Measurements from ENCODE around the gene NUAK1. TPM values are rescaled to one million over a fixed set of nuclear protein-coding genes. Genes with fewer than 3 reads are reported as not detected.

The NUAK1 gene
- total RNA-seq, 2 donors from 2014 or later: 5.3 to 9.1 TPM

- Histone ChIP-seq H3K27me3 (no peaks in the 10 kb centered on the region), H3K4me1 (no peaks in the 10 kb centered on the region), H3K9me3 (no peaks in the 10 kb centered on the region), H3K4me3 (no peak overlapping the region), H3K27ac (no peak overlapping the region), H3K36me3 (replicated peaks in 1 of 2; ENCODE audit: insufficient read depth in 1 of 2, low read depth in 2 of 2) (no peaks in the 10 kb centered on the region)
- DNase-seq: no peak
- 54 to 58% methylated on average over 4 of the region's 4 CpGs for WGBS, 2 donors
- intact Hi-C loops (cut with DNase I): no loop called here
- no peak for ATAC-seq
- TF ChIP-seq, protein P1, sequence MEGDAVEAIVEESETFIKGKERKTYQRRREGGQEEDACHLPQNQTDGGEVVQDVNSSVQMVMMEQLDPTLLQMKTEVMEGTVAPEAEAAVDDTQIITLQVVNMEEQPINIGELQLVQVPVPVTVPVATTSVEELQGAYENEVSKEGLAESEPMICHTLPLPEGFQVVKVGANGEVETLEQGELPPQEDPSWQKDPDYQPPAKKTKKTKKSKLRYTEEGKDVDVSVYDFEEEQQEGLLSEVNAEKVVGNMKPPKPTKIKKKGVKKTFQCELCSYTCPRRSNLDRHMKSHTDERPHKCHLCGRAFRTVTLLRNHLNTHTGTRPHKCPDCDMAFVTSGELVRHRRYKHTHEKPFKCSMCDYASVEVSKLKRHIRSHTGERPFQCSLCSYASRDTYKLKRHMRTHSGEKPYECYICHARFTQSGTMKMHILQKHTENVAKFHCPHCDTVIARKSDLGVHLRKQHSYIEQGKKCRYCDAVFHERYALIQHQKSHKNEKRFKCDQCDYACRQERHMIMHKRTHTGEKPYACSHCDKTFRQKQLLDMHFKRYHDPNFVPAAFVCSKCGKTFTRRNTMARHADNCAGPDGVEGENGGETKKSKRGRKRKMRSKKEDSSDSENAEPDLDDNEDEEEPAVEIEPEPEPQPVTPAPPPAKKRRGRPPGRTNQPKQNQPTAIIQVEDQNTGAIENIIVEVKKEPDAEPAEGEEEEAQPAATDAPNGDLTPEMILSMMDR (IDR thresholded peaks at IDR 0.05): no peak
- no peak for TF ChIP-seq POLR2A (IDR thresholded peaks at IDR 0.05)
Measured at GRCh38 chr12:106058256-106059182, 80.2 kb downstream of the NUAK1 start.

DNA sequence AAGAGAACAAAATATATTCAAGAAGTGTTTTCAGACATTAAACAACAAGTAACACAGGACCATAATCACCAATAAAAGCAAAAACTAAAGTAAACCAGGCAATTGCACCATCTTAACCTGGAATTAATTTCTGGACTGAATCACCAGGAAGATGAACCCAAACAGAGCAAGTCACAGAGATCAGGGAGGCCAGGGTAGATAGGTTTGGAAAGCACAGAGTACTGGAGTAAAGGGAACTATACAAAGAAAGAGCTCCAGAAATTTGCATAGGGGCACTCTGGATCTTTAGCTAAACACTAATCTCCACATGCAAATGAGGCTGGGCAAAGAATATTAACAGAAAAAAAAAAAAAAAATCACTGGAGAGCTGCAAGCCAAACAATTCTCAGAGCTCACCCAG, 84.7 kb downstream of the NUAK1 start:
- Histone ChIP-seq H3K27ac (no peak overlapping the region), H3K36me3 (replicated peaks in 1 of 2; ENCODE audit: insufficient read depth in 1 of 2, low read depth in 2 of 2) (no peaks in the 10 kb centered on the region), H3K27me3 (no peaks in the 10 kb centered on the region), H3K4me3 (no peak overlapping the region), H3K4me1 (no peaks in the 10 kb centered on the region), H3K9me3 (no peaks in the 10 kb centered on the region)
- ATAC-seq (no peak), DNase-seq (no peak)
- TF ChIP-seq, protein P1 (IDR thresholded peaks at IDR 0.05): no peak
- no peak for TF ChIP-seq POLR2A (IDR thresholded peaks at IDR 0.05)
- intact Hi-C loops (cut with DNase I): no loop called here

DNA sequence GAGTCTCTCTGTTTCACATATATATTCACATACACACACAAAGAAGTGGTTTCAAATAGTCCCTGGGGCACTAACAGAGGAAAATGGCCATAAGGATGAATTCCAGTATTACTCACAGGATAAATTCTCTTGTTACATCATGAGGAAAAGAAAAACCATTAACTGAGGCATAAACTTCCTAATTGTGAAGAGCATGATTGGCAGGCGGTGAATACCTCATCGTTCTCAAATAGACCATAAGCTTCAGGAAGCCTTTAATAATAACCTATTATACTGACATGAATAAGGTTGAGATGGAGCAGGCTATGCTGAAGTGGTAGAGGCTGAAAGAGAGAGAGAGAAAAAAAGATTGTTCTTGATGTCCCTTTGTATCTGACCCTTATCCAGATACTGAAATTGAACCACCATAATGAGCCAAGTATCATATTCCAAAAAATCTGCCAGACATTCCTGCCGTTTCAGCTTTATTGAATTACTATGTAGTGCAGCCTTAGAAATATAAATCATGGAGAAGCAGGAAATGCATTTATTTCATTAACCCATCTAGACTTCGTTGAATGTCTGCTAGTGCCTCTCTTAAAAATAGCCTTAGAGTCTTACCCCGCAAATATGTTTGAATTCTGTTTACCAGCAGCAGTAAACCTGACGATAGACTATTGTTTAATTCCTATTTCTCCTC, 86.8 kb downstream of the NUAK1 start:
- DNase-seq: no peak
- Histone ChIP-seq H3K27me3 (no peaks in the 10 kb centered on the region), H3K27ac (no peak overlapping the region), H3K4me1 (no peaks in the 10 kb centered on the region), H3K4me3 (no peak overlapping the region), H3K36me3 (replicated peaks in 1 of 2; ENCODE audit: insufficient read depth in 1 of 2, low read depth in 2 of 2) (no peaks in the 10 kb centered on the region), H3K9me3 (no peaks in the 10 kb centered on the region)
- 65 to 74% methylated on average over 6 of the region's 6 CpGs for WGBS, 2 donors
- intact Hi-C loops (cut with DNase I): no loop called here
- TF ChIP-seq, protein P1 (IDR thresholded peaks at IDR 0.05): no peak
- no peak for TF ChIP-seq POLR2A (IDR thresholded peaks at IDR 0.05)
- no peak for ATAC-seq

- DNase-seq (no peak), ATAC-seq (no peak)
- 69 to 72% methylated on average over 4 to 5 of the region's 5 CpGs for WGBS, 2 donors
- no peak overlapping the region for H3K27ac ChIP-seq
- no peaks in the 10 kb centered on the region for H3K27me3 ChIP-seq
- H3K36me3 ChIP-seq (replicated peaks in 1 of 2; ENCODE audit: insufficient read depth in 1 of 2, low read depth in 2 of 2): no peaks in the 10 kb centered on the region
- intact Hi-C loops (cut with DNase I): no loop called here
- H3K9me3 ChIP-seq: no peaks in the 10 kb centered on the region
- no peaks in the 10 kb centered on the region for H3K4me1 ChIP-seq
- no peak overlapping the region for H3K4me3 ChIP-seq
- TF ChIP-seq, protein P1 (IDR thresholded peaks at IDR 0.05): no peak
- no peak for TF ChIP-seq POLR2A (IDR thresholded peaks at IDR 0.05)
Measured at GRCh38 chr12:106049546-106049945, 89.2 kb downstream of the NUAK1 start.
